D721Med (cell line): ENCODE measurements around the gene XKR7.

Experiments used
- DNase-seq: peaks from one replicate; pipeline ENCODE4 v3.0.0; 2011; ENCODE audit warnings: low spot score; ENCODE audit not compliant: insufficient read length
- FAIRE-seq: peaks from 2 replicates; lab custom pipeline; 2011; peaks lifted over from hg19 to GRCh38; lab: Jason Lieb, UNC
- CTCF ChIP-seq: IDR thresholded peaks from 2 replicates; pipeline ENCODE4 v1.5.1; 2012; ENCODE audit warnings: mild to moderate bottlenecking, control low read depth; ENCODE audit not compliant: insufficient read depth; ENCODE audit errors: missing control alignments

XKR7 gene

GRCh38 chr20:32040142-32040953, 72.4 kb downstream of the XKR7 start:
- DNase-seq (no peak), FAIRE-seq (no peak)
- no peak for TF ChIP-seq CTCF

DNA sequence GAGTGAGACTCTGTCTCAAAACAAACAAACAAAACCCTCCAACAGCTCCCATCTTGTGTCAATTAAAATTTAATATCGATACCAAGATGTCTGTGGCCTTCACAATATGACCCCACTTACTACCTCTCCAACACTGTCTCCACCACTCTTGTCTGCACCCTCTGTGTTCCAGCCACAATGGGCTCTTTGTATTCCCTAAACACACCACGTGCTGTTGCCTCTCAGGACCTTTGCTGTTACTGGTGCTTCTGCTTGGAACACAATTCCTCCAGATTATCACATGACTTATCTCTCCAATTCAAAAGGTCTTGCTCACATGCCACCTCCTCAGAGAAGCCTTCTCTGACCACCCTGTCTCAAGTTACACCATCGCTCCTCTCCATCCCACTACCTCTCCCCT, 78.0 kb downstream of the XKR7 start:
- no peak for FAIRE-seq
- no peak for TF ChIP-seq CTCF
- no peak for DNase-seq

DNA sequence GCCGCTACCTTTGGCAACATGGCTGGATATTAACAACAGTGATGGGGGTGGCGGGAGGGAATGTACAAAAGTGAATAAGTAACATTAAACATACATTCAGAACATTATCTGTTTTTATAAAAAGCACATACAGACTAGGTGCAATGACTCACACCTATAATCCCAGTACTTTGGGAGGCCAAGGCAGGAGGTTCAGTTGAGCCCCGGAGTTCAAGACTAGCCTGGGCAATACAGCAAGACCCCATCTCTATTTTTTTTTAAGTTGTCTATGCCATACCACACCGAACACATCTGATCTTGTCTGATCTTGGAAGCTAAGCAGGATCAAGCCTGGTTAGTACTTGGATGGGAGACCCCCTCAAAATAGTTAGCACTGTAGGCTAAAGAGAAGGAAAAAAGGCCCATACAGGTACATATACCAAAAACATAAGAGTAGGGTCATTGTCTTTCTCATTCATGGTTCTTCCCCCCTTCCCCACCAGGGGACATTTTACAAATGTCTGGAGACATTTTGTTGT, 82.4 kb downstream of the XKR7 start:
- FAIRE-seq = no peak
- no peak for TF ChIP-seq CTCF
- no peak for DNase-seq

DNA sequence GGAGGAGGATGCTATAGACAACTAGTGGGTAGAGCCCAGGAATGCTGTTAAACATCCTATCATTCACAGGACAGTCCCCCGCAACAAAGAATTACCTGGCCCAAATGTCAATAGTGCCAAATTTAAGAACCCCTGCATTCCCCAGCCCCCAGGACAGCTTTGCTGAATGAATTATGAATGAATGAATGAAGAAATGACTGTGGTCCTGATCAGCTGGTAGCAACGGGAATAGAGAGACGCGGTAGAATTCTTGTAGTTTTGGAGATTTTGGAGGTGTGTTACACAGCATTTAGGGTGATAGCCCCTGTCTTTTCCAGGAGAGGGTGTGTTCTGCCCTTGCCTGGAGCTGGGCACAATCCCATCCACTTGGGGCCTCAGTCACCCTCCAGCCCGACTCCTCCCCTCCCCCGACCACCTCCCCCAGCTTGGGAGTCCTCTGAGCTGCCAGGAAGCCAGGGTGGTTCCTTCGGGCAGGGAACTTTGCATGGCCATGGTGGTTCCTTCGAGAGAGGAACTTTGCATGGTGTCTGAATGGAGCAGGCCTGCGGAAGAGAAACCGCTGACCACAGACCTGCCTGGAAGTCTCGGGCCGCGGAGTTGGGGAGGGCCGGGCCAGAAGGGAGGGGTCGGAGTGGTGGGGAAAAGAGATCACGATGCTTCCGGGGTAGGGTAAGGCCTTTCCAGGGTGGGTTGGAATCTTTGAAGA, 83.1 kb downstream of the XKR7 start:
- TF ChIP-seq CTCF = no peak
- DNase-seq (no peak), FAIRE-seq (no peak)

DNA sequence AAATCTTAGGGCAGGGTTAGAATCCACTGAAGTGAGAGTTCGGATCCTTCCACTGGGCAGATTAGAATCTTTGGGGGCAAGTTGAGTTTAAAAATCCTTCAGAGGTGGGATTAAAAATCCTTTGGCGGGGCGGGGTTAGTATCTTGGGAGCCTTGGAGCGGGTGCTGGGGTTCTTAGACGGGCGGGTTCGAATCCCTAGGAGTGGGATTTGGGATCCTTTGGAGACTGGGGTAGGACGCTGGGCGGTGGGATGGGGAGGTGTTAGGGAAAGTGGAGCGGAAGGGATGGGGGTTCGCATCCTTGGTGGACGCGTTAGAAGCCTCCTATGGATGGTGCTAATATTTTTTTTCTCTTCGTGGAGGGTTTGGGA, 83.8 kb downstream of the XKR7 start:
- DNase-seq = no peak
- no peak for FAIRE-seq
- no peak for TF ChIP-seq CTCF

- DNase-seq = peak; percentile 72
- no peak for TF ChIP-seq CTCF
- FAIRE-seq = no peak
Measured at GRCh38 chr20:32052090-32052777, 84.3 kb downstream of the XKR7 start, which contains the start of gene HCK. Gene HCK (plus strand): TSS chr20:32052242.
